RWPE2 (cell line): ENCODE data around the gene KMT2D.
A peak's percentile ranks its signal among the peaks of the same experiment; 100 is the strongest.

Experiments used
- ATAC-seq: fragments of 200-7000 bp; cut with Tn5 transposase; 3 replicates; pipeline ENCODE4 v1.9.1; 2021; ENCODE audit warnings: low read depth
- DNase-seq: peaks from one replicate; pipeline ENCODE4 v3.0.0-alpha.2; 2020; ENCODE audit warnings: low spot score
- H3K27ac ChIP-seq: fragments of 450-650 bp; 2 replicates; pipeline ENCODE4 v1.5.1; 2017; ENCODE audit warnings: mild to moderate bottlenecking; ENCODE audit not compliant: poor library complexity, severe bottlenecking
- H3K27me3 ChIP-seq: fragments of 250-450 bp; sonication (Bioruptor Pico); 2 replicates; pipeline ENCODE4 v1.5.1; 2021; ENCODE audit warnings: mild to moderate bottlenecking, moderate library complexity; ENCODE audit not compliant: insufficient read depth, poor library complexity, severe bottlenecking
- H3K36me3 ChIP-seq: fragments of 250-450 bp; sonication (Bioruptor Pico); 2 replicates; pipeline ENCODE4 v1.5.1; 2020; ENCODE audit warnings: low read depth, mild to moderate bottlenecking, moderate library complexity
- H3K4me1 ChIP-seq: fragments of 250-450 bp; sonication (Bioruptor Pico); 2 replicates; pipeline ENCODE4 v1.5.1; 2021; ENCODE audit warnings: mild to moderate bottlenecking, moderate library complexity; ENCODE audit not compliant: insufficient read depth, poor library complexity, severe bottlenecking
- H3K4me3 ChIP-seq: fragments of 250-450 bp; sonication (Bioruptor Pico); 2 replicates; pipeline ENCODE4 v1.5.1; 2021; ENCODE audit warnings: mild to moderate bottlenecking, moderate library complexity; ENCODE audit not compliant: severe bottlenecking
- H3K9me3 ChIP-seq: fragments of 250-450 bp; sonication (Bioruptor Pico); 2 replicates; pipeline ENCODE4 v1.5.1; 2021; ENCODE audit warnings: mild to moderate bottlenecking, moderate library complexity; ENCODE audit not compliant: severe bottlenecking
- CTCF ChIP-seq: fragments of 450-650 bp; IDR thresholded peaks from one replicate; pipeline ENCODE4 v1.5.1; 2017; ENCODE audit warnings: mild to moderate bottlenecking, moderate library complexity; ENCODE audit not compliant: poor library complexity, severe bottlenecking

KMT2D gene

GRCh38 chr12:49094975-49095365 is 34.4 kb upstream of the KMT2D start:
- H3K36me3 ChIP-seq = peaks cover 4% of the 10 kb centered on the region; the same call in 1 of the 2 replicates
- ATAC-seq = no peak

GRCh38 chr12:49094160-49094974 is 33.8 kb upstream of the KMT2D start, which contains the start of gene DHH:
TSS of gene DHH (minus strand) at chr12:49094801. CDS start at chr12:49094512, 289 bp downstream.
- Histone ChIP-seq H3K9me3 (no peaks in the 10 kb centered on the region), H3K4me1 (no peaks in the 10 kb centered on the region), H3K4me3 (no peak within 1 kb of the TSS), H3K27ac (no peak within 1 kb of the TSS), H3K36me3 (no peaks in the 10 kb centered on the region), H3K27me3 (peaks cover 57% of the 10 kb centered on the region)
- DNase-seq (no peak), ATAC-seq (peak; percentile 15; the same call in 1 of the 3 replicates)
- TF ChIP-seq CTCF = no peak

More at GRCh38 chr12:49094975-49095365, 34.4 kb upstream of the KMT2D start:
- no peak for TF ChIP-seq CTCF
- H3K4me3 ChIP-seq = no peak overlapping the region
- H3K27me3 ChIP-seq = peaks cover 51% of the 10 kb centered on the region
- H3K4me1 ChIP-seq = no peaks in the 10 kb centered on the region
- no peaks in the 10 kb centered on the region for H3K9me3 ChIP-seq
- DNase-seq = no peak
- no peak overlapping the region for H3K27ac ChIP-seq

GRCh38 chr12:49093792-49094159 is 33.2 kb upstream of the KMT2D start:
- no peak overlapping the region for H3K27ac ChIP-seq
- H3K36me3 ChIP-seq = no peaks in the 10 kb centered on the region
- H3K9me3 ChIP-seq = no peaks in the 10 kb centered on the region
- no peak overlapping the region for H3K4me3 ChIP-seq
- TF ChIP-seq CTCF = no peak
- H3K27me3 ChIP-seq = peaks cover 63% of the 10 kb centered on the region
- no peak for DNase-seq
- no peak for ATAC-seq
- H3K4me1 ChIP-seq = no peaks in the 10 kb centered on the region

GRCh38 chr12:49092816-49093406 is 32.3 kb upstream of the KMT2D start:
- Histone ChIP-seq H3K27me3 (peaks cover 68% of the 10 kb centered on the region), H3K4me3 (no peak overlapping the region)
- TF ChIP-seq CTCF = no peak

More at GRCh38 chr12:49092816-49093406, 32.3 kb upstream of the KMT2D start:
- Histone ChIP-seq H3K36me3 (no peaks in the 10 kb centered on the region), H3K27ac (no peak overlapping the region), H3K4me1 (peaks cover under 1% of the 10 kb centered on the region), H3K9me3 (no peaks in the 10 kb centered on the region)
- no peak for DNase-seq
- no peak for ATAC-seq
